ENCODE measurements around the gene FREM3.

FREM3 gene

DNA sequence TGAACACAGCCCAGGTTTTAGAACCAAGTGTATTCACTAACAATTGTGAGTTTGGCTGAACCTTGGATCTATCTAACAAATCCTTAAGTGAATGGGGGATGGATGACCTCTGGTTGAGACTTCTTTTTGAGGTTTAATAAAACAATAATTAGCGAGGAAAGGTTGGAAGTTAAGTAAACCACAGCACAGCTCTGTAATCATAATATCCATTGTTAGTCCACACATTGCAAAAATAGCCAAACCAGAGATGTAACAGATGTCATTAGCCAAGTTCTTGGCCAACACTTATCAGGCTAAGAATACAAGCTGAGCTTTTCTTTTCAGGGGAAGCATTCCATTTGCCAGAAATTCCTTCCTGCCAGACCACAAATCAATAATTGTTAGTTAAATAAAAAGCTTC, 59.1 kb downstream of the FREM3 start:
- no peak overlapping the region for H3K14ac ChIP-seq (ENCODE audit: low read length)
- no peak overlapping the region for H3K27ac ChIP-seq (replicated peaks; ENCODE audit: low read length)
- no peaks in the 10 kb centered on the region for H3K9me3 ChIP-seq (replicated peaks in 1 of 2; ENCODE audit: control insufficient read depth in 2 of 2, insufficient read depth in 1 of 2, low read depth in 1 of 2, low read length in 2 of 2)
- H3K27me3 ChIP-seq (ENCODE audit: control insufficient read depth in 3 of 3, insufficient read depth in 3 of 3, low read depth in 1 of 3, low read length in 3 of 3) = no peaks in the 10 kb centered on the region
- no peak overlapping the region for H2BK5ac ChIP-seq (ENCODE audit: low read length)
- no peaks in the 10 kb centered on the region for H3K4me1 ChIP-seq (ENCODE audit: control insufficient read depth in 2 of 2, insufficient read depth in 1 of 2, low read depth in 1 of 2, low read length in 2 of 2)
- H3K4me2 ChIP-seq (ENCODE audit: insufficient read depth, low read length, poor library complexity, severe bottlenecking) = no peak overlapping the region
- no peak for DNase-seq (ENCODE audit: low spot score)
- H3K23ac ChIP-seq (ENCODE audit: low read depth, low read length, poor library complexity) = no peak overlapping the region
- H3K36me3 ChIP-seq (replicated peaks in 1 of 2; ENCODE audit: control insufficient read depth in 2 of 2, insufficient read depth in 2 of 2, low read length in 2 of 2) = no peaks in the 10 kb centered on the region
- no peak overlapping the region for H2AK5ac ChIP-seq (ENCODE audit: low read depth, low read length)
- no peak overlapping the region for H2BK15ac ChIP-seq (ENCODE audit: low read length)
- no peak overlapping the region for H2BK120ac ChIP-seq (ENCODE audit: low read depth, low read length)
- no peak overlapping the region for H4K91ac ChIP-seq (ENCODE audit: low read depth, low read length, poor library complexity)
- H3K9ac ChIP-seq (ENCODE audit: low read depth, low read length, poor library complexity) = no peak overlapping the region
- no peak overlapping the region for H3K18ac ChIP-seq (ENCODE audit: low read length)
- no peak overlapping the region for H3K4ac ChIP-seq (ENCODE audit: low read length)
- no CpG with 5 or more reads among the region's 1 CpG for WGBS, 2 donors (ENCODE audit: extremely low coverage in 2 of 2, insufficient read length in 2 of 2, insufficient replicate concordance in 1 of 2)
- H4K8ac ChIP-seq (ENCODE audit: low read depth, low read length) = no peak overlapping the region
- no peak overlapping the region for H2BK12ac ChIP-seq (ENCODE audit: low read length)
- H3K4me3 ChIP-seq (ENCODE audit: low read length in 2 of 2) = no peak overlapping the region
- no peak overlapping the region for H2AFZ ChIP-seq (ENCODE audit: low read length)
- no peaks in the 10 kb centered on the region for H3K79me1 ChIP-seq (ENCODE audit: low read depth, low read length)

- Histone ChIP-seq H3K27me3 (ENCODE audit: control insufficient read depth in 3 of 3, insufficient read depth in 3 of 3, low read depth in 1 of 3, low read length in 3 of 3) (no peaks in the 10 kb centered on the region), H3K27ac (replicated peaks; ENCODE audit: low read length) (no peak overlapping the region), H2BK120ac (ENCODE audit: low read depth, low read length) (no peak overlapping the region), H4K8ac (ENCODE audit: low read depth, low read length) (no peak overlapping the region), H3K4me2 (ENCODE audit: insufficient read depth, low read length, poor library complexity, severe bottlenecking) (no peak overlapping the region), H2BK15ac (ENCODE audit: low read length) (no peak overlapping the region), H3K23ac (ENCODE audit: low read depth, low read length, poor library complexity) (no peak overlapping the region), H3K9ac (ENCODE audit: low read depth, low read length, poor library complexity) (no peak overlapping the region), H3K14ac (ENCODE audit: low read length) (no peak overlapping the region), H3K36me3 (replicated peaks in 1 of 2; ENCODE audit: control insufficient read depth in 2 of 2, insufficient read depth in 2 of 2, low read length in 2 of 2) (no peaks in the 10 kb centered on the region), H2AFZ (ENCODE audit: low read length) (no peak overlapping the region), H4K91ac (ENCODE audit: low read depth, low read length, poor library complexity) (no peak overlapping the region), H3K79me1 (ENCODE audit: low read depth, low read length) (no peaks in the 10 kb centered on the region), H3K4me3 (ENCODE audit: low read length in 2 of 2) (no peak overlapping the region), H3K4ac (ENCODE audit: low read length) (no peak overlapping the region), H2BK5ac (ENCODE audit: low read length) (no peak overlapping the region), H2AK5ac (ENCODE audit: low read depth, low read length) (no peak overlapping the region), H3K9me3 (replicated peaks in 1 of 2; ENCODE audit: control insufficient read depth in 2 of 2, insufficient read depth in 1 of 2, low read depth in 1 of 2, low read length in 2 of 2) (no peaks in the 10 kb centered on the region), H3K18ac (ENCODE audit: low read length) (no peak overlapping the region), H3K4me1 (ENCODE audit: control insufficient read depth in 2 of 2, insufficient read depth in 1 of 2, low read depth in 1 of 2, low read length in 2 of 2) (no peaks in the 10 kb centered on the region), H2BK12ac (ENCODE audit: low read length) (no peak overlapping the region)
- no peak for DNase-seq (ENCODE audit: low spot score)
These were observed 65.7 kb downstream of the FREM3 start for GRCh38 chr4:143634763-143635162.

GRCh38 chr4:143633833-143634232, 66.6 kb downstream of the FREM3 start:
- no peaks in the 10 kb centered on the region for H3K36me3 ChIP-seq (replicated peaks in 1 of 2; ENCODE audit: control insufficient read depth in 2 of 2, insufficient read depth in 2 of 2, low read length in 2 of 2)
- no peak overlapping the region for H2AFZ ChIP-seq (ENCODE audit: low read length)
- H3K9me3 ChIP-seq (replicated peaks in 1 of 2; ENCODE audit: control insufficient read depth in 2 of 2, insufficient read depth in 1 of 2, low read depth in 1 of 2, low read length in 2 of 2) = no peaks in the 10 kb centered on the region
- H3K4me2 ChIP-seq (ENCODE audit: insufficient read depth, low read length, poor library complexity, severe bottlenecking) = no peak overlapping the region
- no peak overlapping the region for H4K8ac ChIP-seq (ENCODE audit: low read depth, low read length)
- H3K79me1 ChIP-seq (ENCODE audit: low read depth, low read length) = no peaks in the 10 kb centered on the region
- no peak overlapping the region for H3K4ac ChIP-seq (ENCODE audit: low read length)
- no peak overlapping the region for H3K9ac ChIP-seq (ENCODE audit: low read depth, low read length, poor library complexity)
- no peak overlapping the region for H3K18ac ChIP-seq (ENCODE audit: low read length)
- no peak overlapping the region for H3K27ac ChIP-seq (replicated peaks; ENCODE audit: low read length)
- no peak overlapping the region for H3K14ac ChIP-seq (ENCODE audit: low read length)
- no peak overlapping the region for H2BK12ac ChIP-seq (ENCODE audit: low read length)
- H3K23ac ChIP-seq (ENCODE audit: low read depth, low read length, poor library complexity) = no peak overlapping the region
- no peak overlapping the region for H2BK120ac ChIP-seq (ENCODE audit: low read depth, low read length)
- no peaks in the 10 kb centered on the region for H3K4me1 ChIP-seq (ENCODE audit: control insufficient read depth in 2 of 2, insufficient read depth in 1 of 2, low read depth in 1 of 2, low read length in 2 of 2)
- no peak overlapping the region for H2BK15ac ChIP-seq (ENCODE audit: low read length)
- H3K4me3 ChIP-seq (ENCODE audit: low read length in 2 of 2) = no peak overlapping the region
- no peak overlapping the region for H2AK5ac ChIP-seq (ENCODE audit: low read depth, low read length)
- no peak overlapping the region for H2BK5ac ChIP-seq (ENCODE audit: low read length)
- no peak for DNase-seq (ENCODE audit: low spot score)
- H4K91ac ChIP-seq (ENCODE audit: low read depth, low read length, poor library complexity) = no peak overlapping the region
- H3K27me3 ChIP-seq (ENCODE audit: control insufficient read depth in 3 of 3, insufficient read depth in 3 of 3, low read depth in 1 of 3, low read length in 3 of 3) = no peaks in the 10 kb centered on the region

DNA sequence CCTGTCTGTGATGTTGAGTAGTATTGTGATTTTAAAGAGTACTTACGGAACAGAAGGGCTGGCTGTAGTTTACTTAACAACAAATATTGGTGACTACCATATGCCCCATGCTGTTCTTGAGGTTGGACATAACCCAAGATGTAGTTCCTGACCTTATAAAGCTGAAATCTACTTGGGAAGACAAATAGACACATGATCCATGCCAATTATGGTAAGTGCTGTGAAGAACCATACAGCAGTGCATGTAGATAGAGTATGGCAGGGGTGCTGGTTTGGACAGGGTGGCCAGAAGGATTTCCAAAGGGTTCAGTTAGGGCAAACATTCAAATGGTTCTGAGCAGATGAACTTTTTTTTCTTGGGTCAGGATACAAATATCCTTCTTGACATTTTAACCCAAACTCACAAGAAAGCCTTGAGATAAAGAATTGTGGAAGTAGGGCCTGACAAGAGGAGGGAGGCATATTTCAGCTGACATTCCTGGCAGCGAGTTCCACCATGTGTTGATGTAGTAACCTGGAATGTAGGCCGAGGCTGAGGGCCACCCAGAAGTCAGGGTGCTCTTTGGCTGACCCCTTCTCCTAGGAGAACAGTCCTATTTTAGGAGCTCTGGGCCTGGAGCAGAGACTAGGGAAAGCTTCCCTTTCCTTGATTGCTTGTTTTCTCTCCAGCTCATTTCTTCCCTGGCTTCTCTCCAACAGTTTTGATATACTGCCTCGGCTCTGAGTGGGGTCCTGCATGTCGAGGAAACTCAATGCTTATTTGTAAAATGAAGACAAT, 74.2 kb downstream of the FREM3 start:
- Histone ChIP-seq H2BK5ac (ENCODE audit: low read length) (no peak overlapping the region), H3K27ac (replicated peaks; ENCODE audit: low read length) (no peak overlapping the region), H3K4me1 (ENCODE audit: control insufficient read depth in 2 of 2, insufficient read depth in 1 of 2, low read depth in 1 of 2, low read length in 2 of 2) (no peaks in the 10 kb centered on the region), H2AK5ac (ENCODE audit: low read depth, low read length) (no peak overlapping the region), H3K9ac (ENCODE audit: low read depth, low read length, poor library complexity) (no peak overlapping the region), H3K27me3 (ENCODE audit: control insufficient read depth in 3 of 3, insufficient read depth in 3 of 3, low read depth in 1 of 3, low read length in 3 of 3) (no peaks in the 10 kb centered on the region), H4K8ac (ENCODE audit: low read depth, low read length) (no peak overlapping the region), H3K36me3 (replicated peaks in 1 of 2; ENCODE audit: control insufficient read depth in 2 of 2, insufficient read depth in 2 of 2, low read length in 2 of 2) (no peaks in the 10 kb centered on the region), H4K91ac (ENCODE audit: low read depth, low read length, poor library complexity) (no peak overlapping the region), H2AFZ (ENCODE audit: low read length) (no peak overlapping the region), H3K4me3 (ENCODE audit: low read length in 2 of 2) (no peak overlapping the region), H2BK15ac (ENCODE audit: low read length) (no peak overlapping the region), H3K9me3 (replicated peaks in 1 of 2; ENCODE audit: control insufficient read depth in 2 of 2, insufficient read depth in 1 of 2, low read depth in 1 of 2, low read length in 2 of 2) (no peaks in the 10 kb centered on the region), H2BK120ac (ENCODE audit: low read depth, low read length) (no peak overlapping the region), H2BK12ac (ENCODE audit: low read length) (no peak overlapping the region), H3K4me2 (ENCODE audit: insufficient read depth, low read length, poor library complexity, severe bottlenecking) (no peak overlapping the region), H3K79me1 (ENCODE audit: low read depth, low read length) (no peaks in the 10 kb centered on the region), H3K14ac (ENCODE audit: low read length) (no peak overlapping the region), H3K23ac (ENCODE audit: low read depth, low read length, poor library complexity) (no peak overlapping the region), H3K4ac (ENCODE audit: low read length) (no peak overlapping the region), H3K18ac (ENCODE audit: low read length) (no peak overlapping the region)
- DNase-seq (ENCODE audit: low spot score) = no peak
- WGBS, 2 donors (ENCODE audit: extremely low coverage in 2 of 2, insufficient read length in 2 of 2, insufficient replicate concordance in 1 of 2) = no CpG with 5 or more reads among the region's 5 CpGs

All from neuronal stem cell (in vitro differentiated cells).